H1 (cell line): ENCODE data around the gene PIGZ. TPM values are rescaled to one million over a fixed set of nuclear protein-coding genes. Genes with fewer than 3 reads are reported as not detected.

ENCODE experiments used
- CTCF ChIA-PET: fragments of 300-600 bp; sonication (Branson Sonifier 250); formaldehyde crosslinking; loops from one replicate; lab custom pipeline; 2021; ENCODE audit not compliant: partially characterized antibody; lab: Charles Lee
- POLR2A ChIA-PET: fragments of 300-600 bp; sonication (Branson Sonifier 250); formaldehyde crosslinking; loops from one replicate; lab custom pipeline; 2021; ENCODE audit warnings: inconsistent platforms; ENCODE audit not compliant: partially characterized antibody; lab: Charles Lee
- DNase-seq, 2 experiments: peaks; one replicate each; pipeline versions ENCODE4 v3.0.0 to v3.0.0-alpha.2; 2010 to 2022; ENCODE audit warnings: low spot score in 2 of 2, low read depth in 1 of 2, mixed read lengths in 1 of 2
- FAIRE-seq: peaks from 2 replicates; lab custom pipeline; 2011; peaks lifted over from hg19 to GRCh38; lab: Jason Lieb, UNC
- H2AFZ ChIP-seq: 2 replicates; pipeline ENCODE4 v1.8.1; 2012; ENCODE audit warnings: low read length, inconsistent platforms
- H2AK5ac ChIP-seq: 2 replicates; pipeline ENCODE4 v1.6.1; 2013; ENCODE audit warnings: low read depth, low read length
- H2BK120ac ChIP-seq: replicated peaks from 2 replicates; pipeline ENCODE3; 2013; ENCODE audit warnings: low read depth, low read length, inconsistent platforms
- H2BK12ac ChIP-seq: 2 replicates; pipeline ENCODE4 v1.6.1; 2013; ENCODE audit warnings: low read depth, low read length
- H2BK15ac ChIP-seq: 2 replicates; pipeline ENCODE4 v1.6.1; 2013; ENCODE audit warnings: low read length
- H2BK20ac ChIP-seq: 2 replicates; pipeline ENCODE4 v1.6.1; 2013; ENCODE audit warnings: low read length
- H2BK5ac ChIP-seq: 2 replicates; pipeline ENCODE4 v1.6.1; 2013; ENCODE audit warnings: low read depth, low read length
- H3K14ac ChIP-seq: 2 replicates; pipeline ENCODE4 v1.6.1; 2013; ENCODE audit warnings: inconsistent platforms; ENCODE audit not compliant: insufficient read length
- H3K18ac ChIP-seq: 2 replicates; pipeline ENCODE4 v1.6.1; 2013; ENCODE audit warnings: low read length; ENCODE audit errors: extremely low read depth
- H3K23ac ChIP-seq: 2 replicates; pipeline ENCODE4 v1.6.1; 2013; ENCODE audit warnings: inconsistent platforms; ENCODE audit not compliant: insufficient read length
- H3K23me2 ChIP-seq: 2 replicates; pipeline ENCODE4 v1.6.1; 2013; ENCODE audit warnings: low read depth, low read length
- H3K27ac ChIP-seq: 2 replicates; pipeline ENCODE4 v1.6.1; 2011; ENCODE audit warnings: low read depth, low read length, inconsistent platforms
- H3K27me3 ChIP-seq, 4 experiments: replicated peaks in 1 of 4; 1 replicate in 1 of 4; 2 replicates in 3 of 4; pipeline versions ENCODE4 v1.6.1 to v1.8.1; 2011 to 2013; ENCODE audit warnings: low read length in 3 of 4, mild to moderate bottlenecking in 3 of 4, inconsistent platforms in 2 of 4, mixed read lengths in 2 of 4, moderate library complexity in 1 of 4; ENCODE audit not compliant: control insufficient read depth in 3 of 4, insufficient read depth in 3 of 4; ENCODE audit errors: extremely low read depth in 1 of 4
- H3K36me3 ChIP-seq, 4 experiments: 2 replicates each; pipeline versions ENCODE4 v1.6.1 to v1.8.1; 2011 to 2013; ENCODE audit warnings: mild to moderate bottlenecking in 4 of 4, low read length in 3 of 4, moderate library complexity in 2 of 4, control low read depth in 1 of 4, inconsistent platforms in 1 of 4; ENCODE audit not compliant: insufficient read depth in 4 of 4, control insufficient read depth in 2 of 4
- H3K4ac ChIP-seq: replicated peaks from 2 replicates; pipeline ENCODE3; 2013; ENCODE audit warnings: low read length, low read depth, mixed read lengths, inconsistent platforms; ENCODE audit not compliant: insufficient read length
- H3K4me1 ChIP-seq, 4 experiments: replicated peaks in 1 of 4; 1 replicate in 1 of 4; 2 replicates in 3 of 4; pipeline versions ENCODE4 v1.6.1 to v1.8.1; 2011 to 2013; ENCODE audit warnings: low read length in 3 of 4, inconsistent platforms in 2 of 4, mixed read lengths in 1 of 4; ENCODE audit not compliant: insufficient read depth in 4 of 4, control insufficient read depth in 3 of 4
- H3K4me2 ChIP-seq, 2 experiments: 2 replicates each; pipeline versions ENCODE4 v1.6.1 to v1.8.1; 2011 to 2013; ENCODE audit warnings: low read depth in 2 of 2, low read length in 2 of 2, control low read depth in 1 of 2, inconsistent platforms in 1 of 2, mild to moderate bottlenecking in 1 of 2; ENCODE audit not compliant: insufficient read depth in 1 of 2
- H3K4me3 ChIP-seq, 4 experiments: fragments of 200-600, 300-600 bp in 1 of 4; sonication (generic), shearing (Covaris generic), sonication (Bioruptor Twin) in 1 of 4; 2 replicates each; pipeline versions ENCODE4 v1.5.1 to v1.8.1; 2011 to 2016; ENCODE audit warnings: low read length in 4 of 4, low read depth in 3 of 4, control low read depth in 2 of 4, inconsistent platforms in 2 of 4, mild to moderate bottlenecking in 2 of 4, mixed read lengths in 1 of 4, moderate library complexity in 1 of 4; ENCODE audit not compliant: insufficient read depth in 2 of 4; ENCODE audit errors: extremely low read depth in 1 of 4
- H3K56ac ChIP-seq: replicated peaks from 2 replicates; pipeline ENCODE3; 2013; ENCODE audit warnings: low read depth, mild to moderate bottlenecking, mixed read lengths, low read length, inconsistent platforms; ENCODE audit not compliant: insufficient read length
- H3K79me1 ChIP-seq: 2 replicates; pipeline ENCODE4 v1.6.1; 2013; ENCODE audit warnings: low read depth, low read length, control low read depth
- H3K79me2 ChIP-seq, 2 experiments: 2 replicates each; pipeline versions ENCODE4 v1.6.1 to v1.8.1; 2012 to 2013; ENCODE audit warnings: low read length in 2 of 2, mild to moderate bottlenecking in 2 of 2, inconsistent platforms in 1 of 2; ENCODE audit not compliant: insufficient read depth in 2 of 2, control insufficient read depth in 1 of 2
- H3K9ac ChIP-seq, 4 experiments: replicated peaks in 1 of 4; 1 replicate in 1 of 4; 2 replicates in 3 of 4; pipeline versions ENCODE4 v1.6.1 to v1.8.1; 2011 to 2013; ENCODE audit warnings: low read depth in 3 of 4, low read length in 3 of 4, control low read depth in 2 of 4, mild to moderate bottlenecking in 2 of 4, moderate library complexity in 2 of 4, inconsistent platforms in 1 of 4; ENCODE audit errors: extremely low read depth in 1 of 4
- H3K9me3 ChIP-seq, 2 experiments: 2 replicates each; pipeline versions ENCODE4 v1.6.1 to v1.8.1; 2012 to 2013; ENCODE audit warnings: mild to moderate bottlenecking in 2 of 2, moderate library complexity in 2 of 2, control low read depth in 1 of 2, inconsistent platforms in 1 of 2, low read depth in 1 of 2, low read length in 1 of 2, mixed read lengths in 1 of 2; ENCODE audit not compliant: insufficient read depth in 2 of 2
- H4K20me1 ChIP-seq, 2 experiments: replicated peaks in 1 of 2; 2 replicates each; pipeline versions ENCODE3 to v1.8.1; 2011 to 2013; ENCODE audit warnings: inconsistent platforms in 2 of 2, low read length in 2 of 2, mild to moderate bottlenecking in 1 of 2; ENCODE audit not compliant: insufficient read depth in 2 of 2, control insufficient read depth in 1 of 2
- H4K5ac ChIP-seq: 2 replicates; pipeline ENCODE4 v1.6.1; 2013; ENCODE audit warnings: low read length, low read depth, mixed read lengths, inconsistent platforms; ENCODE audit not compliant: insufficient read length
- H4K8ac ChIP-seq: 2 replicates; pipeline ENCODE4 v1.8.0; 2013; ENCODE audit warnings: mild to moderate bottlenecking, moderate library complexity, low read length, inconsistent platforms; ENCODE audit not compliant: insufficient read depth; ENCODE audit errors: extremely low read depth
- H4K91ac ChIP-seq: replicated peaks from 2 replicates; pipeline ENCODE3; 2013; ENCODE audit warnings: low read length, mixed read lengths, inconsistent platforms; ENCODE audit not compliant: insufficient read length
- BRCA1 ChIP-seq: IDR thresholded peaks from 2 replicates; pipeline ENCODE4 v1.6.1; 2012; ENCODE audit warnings: low read depth, low read length, improper control_type of control experiment
- CEBPB ChIP-seq: IDR thresholded peaks from 2 replicates; pipeline ENCODE4 v1.6.1; 2012; ENCODE audit warnings: low read depth, low read length
- CTBP2 ChIP-seq: IDR thresholded peaks from 2 replicates; pipeline ENCODE4 v1.7.0; 2011; ENCODE audit warnings: borderline replicate concordance, mild to moderate bottlenecking, moderate library complexity, mixed read lengths, low read length; ENCODE audit not compliant: insufficient read depth, insufficient read length
- CTCF ChIP-seq, 3 experiments: IDR thresholded peaks; 1 replicate in 2 of 3; 2 replicates in 1 of 3; pipeline versions ENCODE4 v1.5.1 to v1.6.1; 2011; ENCODE audit warnings: low read length in 3 of 3, mild to moderate bottlenecking in 3 of 3, inconsistent platforms in 2 of 3, low read depth in 1 of 3, moderate library complexity in 1 of 3; ENCODE audit not compliant: insufficient read depth in 1 of 3; ENCODE audit errors: control extremely low read depth in 1 of 3
- MAX ChIP-seq: IDR thresholded peaks from 2 replicates; pipeline ENCODE4 v1.6.1; 2012; ENCODE audit warnings: inconsistent platforms
- POLR2A ChIP-seq, 2 experiments: IDR thresholded peaks; 1 replicate in 1 of 2; 2 replicates in 1 of 2; pipeline ENCODE4 v1.6.1; 2011; ENCODE audit warnings: low read depth in 2 of 2, low read length in 2 of 2, mild to moderate bottlenecking in 2 of 2; ENCODE audit errors: control extremely low read depth in 1 of 2
- RBBP5 ChIP-seq: IDR thresholded peaks from 2 replicates; pipeline ENCODE4 v1.7.1; 2012; ENCODE audit warnings: low read depth, mild to moderate bottlenecking, inconsistent platforms, low read length, moderate library complexity, borderline replicate concordance
- RXRA ChIP-seq: IDR thresholded peaks from 2 replicates; pipeline ENCODE4 v1.6.1; 2011; ENCODE audit warnings: low read depth, mild to moderate bottlenecking, low read length, moderate library complexity; ENCODE audit not compliant: insufficient read depth
- SAP30 ChIP-seq: fragments of 300-600 bp; sonication (generic); IDR thresholded peaks from 2 replicates; pipeline ENCODE4 v1.7.1; 2012; ENCODE audit warnings: low read length, moderate library complexity, mild to moderate bottlenecking, inconsistent platforms; ENCODE audit not compliant: insufficient read depth, insufficient replicate concordance
- SIN3A ChIP-seq, 2 experiments: IDR thresholded peaks in 1 of 2; conservative IDR thresholded peaks in 1 of 2; 2 replicates each; pipeline ENCODE4 v1.6.1; 2011 to 2012; ENCODE audit warnings: low read length in 2 of 2, improper control_type of control experiment in 1 of 2, low read depth in 1 of 2, mild to moderate bottlenecking in 1 of 2
- TBP ChIP-seq: IDR thresholded peaks from 2 replicates; pipeline ENCODE4 v1.6.1; 2011; ENCODE audit warnings: low read depth, low read length, improper control_type of control experiment
- WGBS, 2 experiments: shearing (Covaris generic) in 1 of 2; methylation state at CpG; one replicate each; pipeline versions ENCODE4 v1.1.6 to v1.1.7; 2013 to 2015; ENCODE audit warnings: low lambda C conversion rate in 2 of 2, mixed read lengths in 2 of 2, inconsistent platforms in 1 of 2, low coverage in 1 of 2, missing lambda C conversion rate in 1 of 2; ENCODE audit not compliant: insufficient replicate concordance in 2 of 2, insufficient coverage in 1 of 2, insufficient read length in 1 of 2; ENCODE audit errors: extremely low coverage in 1 of 2, missing lambda C conversion rate in 1 of 2; 5-methylcytosine and 5-hydroxymethylcytosine counted together
- polyA plus RNA-seq, 7 experiments: library from polyadenylated mRNA; depleted of rRNA in 3 of 7; stranded (reverse) in 5 of 7; unstranded in 2 of 7; fragments of >200 nt in 5 of 7; fragments of 200-250 nt in 2 of 7; gene quantifications; 1 replicate in 5 of 7; 2 replicates in 1 of 7; 4 replicates in 1 of 7; pipeline versions ENCODE4 v1.2.1 to v1.2.3, GENCODE V29; 2011 to 2013; ENCODE audit warnings: missing spikeins in 2 of 7, mixed read lengths in 2 of 7
- total RNA-seq: library from RNA; stranded (reverse); fragmentation: NEBNext Ultra II Directional; extraction: Animal tissue kit (Norgen Biotek cat#: 25700); gene quantifications from 2 replicates; pipeline ENCODE4 v1.2.1, GENCODE V29; 2021

Gene PIGZ
- total and polyA plus RNA-seq, 2 of the 8 experiments (the other 6 are each of a cell fraction or from before 2014, with no cell fraction given): 0.32 TPM; not detected in 1

GRCh38 chr3:196916995-196917394 is 51.6 kb downstream of the PIGZ start:
- no peak overlapping the region for H3K27ac ChIP-seq
- H4K91ac ChIP-seq: no peak overlapping the region
- no peak overlapping the region for H3K4me2 ChIP-seq
- no peak overlapping the region for H3K23ac ChIP-seq
- H3K79me1 ChIP-seq: no peaks in the 10 kb centered on the region
- no peak overlapping the region for H2AFZ ChIP-seq
- H3K18ac ChIP-seq: no peak overlapping the region
- H2BK5ac ChIP-seq: no peak overlapping the region
- no peak overlapping the region for H2BK12ac ChIP-seq
- no peak overlapping the region for H4K8ac ChIP-seq
- H4K5ac ChIP-seq: no peak overlapping the region
- peaks cover 0 to 3% of the 10 kb centered on the region in 2 experiments for H4K20me1 ChIP-seq
- H2AK5ac ChIP-seq: no peak overlapping the region
- H3K14ac ChIP-seq: no peak overlapping the region
- H3K36me3 ChIP-seq: peaks cover 0 to 2% (median 0%) of the 10 kb centered on the region in 4 experiments; a peak in 2 of 8 replicates
- CTCF ChIA-PET: no interaction called here
- no peaks in the 10 kb centered on the region for H3K27me3 ChIP-seq
- H3K9ac ChIP-seq: no peak overlapping the region
- POLR2A ChIA-PET: interaction anchor here (0.6 to 1.7 kb wide), 3 partner anchors 25 to 412 kb away, joined by 3 to 6 read pairs (median 3); partner anchors contain the start of genes NCBP2 and SENP5
- no peak overlapping the region for H2BK20ac ChIP-seq
- H3K79me2 ChIP-seq: no peaks in the 10 kb centered on the region
- H2BK120ac ChIP-seq: no peak overlapping the region
- H3K23me2 ChIP-seq: no peaks in the 10 kb centered on the region
- H3K4me3 ChIP-seq: no peak overlapping the region
- FAIRE-seq (no peak), DNase-seq (no peak)
- H3K9me3 ChIP-seq: no peaks in the 10 kb centered on the region
- no peak overlapping the region for H3K56ac ChIP-seq
- H3K4ac ChIP-seq: no peak overlapping the region
- 96% methylated on average over 3 of the region's 3 CpGs; no CpG with 5 or more reads in 1 of the 2 experiments for WGBS, 2 experiments
- no peak overlapping the region for H2BK15ac ChIP-seq
- H3K4me1 ChIP-seq: no peaks in the 10 kb centered on the region
- TF ChIP-seq SAP30: no peak
- no peak for TF ChIP-seq SIN3A (conservative IDR thresholded peaks at IDR 0.05 in 1 of 2, IDR thresholded peaks at IDR 0.05 in 1 of 2; ENCODE audit: low read depth in 1 of 2, low read length in 2 of 2)
- TF ChIP-seq CTCF (IDR thresholded peaks at IDR 0.05; ENCODE audit: control extremely low read depth in 1 of 3, insufficient read depth in 1 of 3, low read depth in 1 of 3, low read length in 3 of 3): no peak
- TF ChIP-seq MAX: no peak
- TF ChIP-seq BRCA1: no peak
- TF ChIP-seq CEBPB: no peak
- TF ChIP-seq TBP: no peak
- no peak for TF ChIP-seq POLR2A (IDR thresholded peaks at IDR 0.05; ENCODE audit: control extremely low read depth in 1 of 2, low read depth in 2 of 2, low read length in 2 of 2)
- no peak for TF ChIP-seq RBBP5
- no peak for TF ChIP-seq CTBP2
- no peak for TF ChIP-seq RXRA
